GM12891 (cell line): ENCODE measurements around the gene DGKZ.

Experiments used
- DNase-seq: peaks from one replicate; pipeline ENCODE4 v3.0.0; 2011; ENCODE audit warnings: low spot score; ENCODE audit not compliant: insufficient read length
- FAIRE-seq: peaks from 2 replicates; lab custom pipeline; 2011; peaks lifted over from hg19 to GRCh38; lab: Jason Lieb, UNC
- PAX5 ChIP-seq: IDR thresholded peaks from 2 replicates; pipeline ENCODE4 v1.6.1; 2011; ENCODE audit warnings: low read length, moderate library complexity, mild to moderate bottlenecking; ENCODE audit not compliant: insufficient read depth, severe bottlenecking
- POLR2A ChIP-seq: IDR thresholded peaks from 2 replicates; pipeline ENCODE4 v1.6.1; 2011; ENCODE audit warnings: low read depth, low read length, control low read depth
- POLR2AphosphoS5 ChIP-seq: IDR thresholded peaks from 2 replicates; pipeline ENCODE4 v1.6.1; 2011; ENCODE audit warnings: low read depth, low read length, control low read depth
- POU2F2 ChIP-seq: IDR thresholded peaks from 2 replicates; pipeline ENCODE4 v1.6.1; 2011; ENCODE audit warnings: low read depth, mild to moderate bottlenecking, control low read depth, low read length, moderate library complexity
- SPI1 ChIP-seq: IDR thresholded peaks from 2 replicates; pipeline ENCODE4 v1.6.1; 2011; ENCODE audit warnings: low read depth, low read length, control low read depth
- TAF1 ChIP-seq: IDR thresholded peaks from 2 replicates; pipeline ENCODE4 v1.6.1; 2011; ENCODE audit warnings: low read depth, low read length, control low read depth

Gene DGKZ

DNA sequence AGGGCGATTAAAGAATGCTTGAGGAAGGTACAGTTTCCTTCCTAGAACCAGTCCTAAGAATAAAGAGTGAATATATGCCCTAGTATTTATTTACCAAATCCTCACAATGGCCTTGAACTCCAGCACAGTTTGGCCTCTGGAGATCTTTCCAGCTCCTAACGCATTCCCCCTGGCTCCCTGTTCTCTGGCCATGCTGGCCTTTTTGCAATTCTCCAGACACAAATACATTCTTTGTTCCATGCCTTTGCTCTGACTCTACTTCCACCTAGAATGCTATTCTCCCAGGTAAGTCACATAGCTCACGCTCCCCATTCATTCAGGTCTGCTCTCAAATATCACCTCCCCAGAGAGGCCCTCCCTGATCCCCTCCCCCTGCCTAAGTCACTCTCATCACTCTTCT is 3.7 kb upstream of the DGKZ start:
- FAIRE-seq (no peak), DNase-seq (no peak)
- TF ChIP-seq SPI1: no peak
- no peak for TF ChIP-seq POLR2A
- TF ChIP-seq POU2F2: no peak
- TF ChIP-seq PAX5: no peak
- no peak for TF ChIP-seq TAF1
- TF ChIP-seq POLR2AphosphoS5: no peak

GRCh38 chr11:46345131-46345597 is 2.1 kb upstream of the DGKZ start:
- FAIRE-seq (peak; percentile 33), DNase-seq (peak; percentile 42)
- no peak for TF ChIP-seq POLR2AphosphoS5
- TF ChIP-seq SPI1: peak; percentile 74

GRCh38 chr11:46345881-46346484 is 1.3 kb upstream of the DGKZ start:
- DNase-seq (no peak), FAIRE-seq (no peak)

DNA sequence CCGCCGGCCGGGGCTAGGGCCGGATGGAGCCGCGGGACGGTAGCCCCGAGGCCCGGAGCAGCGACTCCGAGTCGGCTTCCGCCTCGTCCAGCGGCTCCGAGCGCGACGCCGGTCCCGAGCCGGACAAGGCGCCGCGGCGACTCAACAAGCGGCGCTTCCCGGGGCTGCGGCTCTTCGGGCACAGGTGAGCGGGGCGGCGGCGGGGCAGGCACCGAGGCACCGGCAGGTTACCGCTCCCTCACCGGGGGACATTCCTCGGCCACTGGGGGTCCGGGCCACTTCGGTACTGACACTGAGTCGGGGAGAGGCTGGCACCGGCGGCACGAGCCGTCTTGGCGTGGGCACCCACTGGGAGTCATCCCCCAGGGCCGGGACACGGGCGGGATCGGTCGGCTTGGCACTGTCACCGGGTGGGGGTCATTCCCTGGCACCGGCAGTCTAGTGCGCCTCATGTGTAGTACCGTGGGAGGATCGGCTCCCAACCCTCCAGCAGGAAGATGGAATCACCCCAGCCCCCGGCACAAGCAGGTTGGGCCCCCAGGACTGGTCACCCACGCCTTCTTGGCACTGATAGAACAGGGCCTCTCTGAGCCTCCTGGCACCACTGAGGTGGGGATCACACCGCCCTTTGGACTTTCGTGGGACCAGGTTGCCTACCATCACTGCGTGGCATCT is 511 bp downstream of the DGKZ start:
- TF ChIP-seq POLR2AphosphoS5: no peak
- TF ChIP-seq SPI1: no peak
- TF ChIP-seq POLR2A: no peak
- TF ChIP-seq PAX5: no peak
- TF ChIP-seq POU2F2: no peak
- TF ChIP-seq TAF1: no peak

More at GRCh38 chr11:46345881-46346484, 1.3 kb upstream of the DGKZ start:
- TF ChIP-seq TAF1: no peak
- no peak for TF ChIP-seq POLR2AphosphoS5

GRCh38 chr11:46348566-46349401 is 1.5 kb downstream of the DGKZ start:
- peak; percentile 26 for FAIRE-seq
- TF ChIP-seq POLR2A (no peak), POU2F2 (no peak), PAX5 (no peak), SPI1 (no peak), POLR2AphosphoS5 (no peak), TAF1 (no peak)
- DNase-seq: no peak

More for the DNA sequence above, 511 bp downstream of the DGKZ start:
- FAIRE-seq (peak; percentile 51), DNase-seq (no peak)

GRCh38 chr11:46350695-46351094 is 3.4 kb downstream of the DGKZ start:
- TF ChIP-seq PAX5: no peak
- no peak for TF ChIP-seq SPI1
- no peak for TF ChIP-seq POLR2A
- no peak for TF ChIP-seq POLR2AphosphoS5
- TF ChIP-seq POU2F2: no peak
- no peak for TF ChIP-seq TAF1
- FAIRE-seq: no peak
- DNase-seq: no peak

DNA sequence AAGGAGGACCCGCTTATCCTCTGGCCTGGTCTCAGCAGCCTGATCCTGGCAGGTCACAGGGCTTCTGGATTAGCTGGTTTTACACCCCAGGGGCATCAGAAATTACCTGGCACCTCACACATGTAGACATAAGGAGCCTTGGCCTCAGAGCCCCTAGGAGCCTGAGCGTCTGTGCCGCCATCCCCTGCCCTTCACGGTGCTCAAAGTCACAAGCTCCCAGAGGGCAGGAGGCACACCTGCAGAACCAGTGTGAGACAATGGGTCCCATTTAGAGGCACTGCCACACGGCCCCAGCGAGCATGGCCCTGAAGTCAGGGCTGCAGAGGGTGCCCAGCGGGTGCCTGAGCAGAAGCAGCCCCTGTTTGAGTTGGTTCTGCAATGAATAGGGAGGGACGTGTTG is 3.9 kb downstream of the DGKZ start:
- TF ChIP-seq TAF1 (no peak), POLR2A (no peak), POU2F2 (no peak), PAX5 (no peak), POLR2AphosphoS5 (no peak), SPI1 (no peak)
- FAIRE-seq (no peak), DNase-seq (no peak)

GRCh38 chr11:46351606-46352005 is 4.3 kb downstream of the DGKZ start:
- DNase-seq (no peak), FAIRE-seq (no peak)
- TF ChIP-seq TAF1: no peak
- no peak for TF ChIP-seq POLR2A
- no peak for TF ChIP-seq PAX5
- TF ChIP-seq POU2F2: no peak
- no peak for TF ChIP-seq POLR2AphosphoS5
- TF ChIP-seq SPI1: no peak

DNA sequence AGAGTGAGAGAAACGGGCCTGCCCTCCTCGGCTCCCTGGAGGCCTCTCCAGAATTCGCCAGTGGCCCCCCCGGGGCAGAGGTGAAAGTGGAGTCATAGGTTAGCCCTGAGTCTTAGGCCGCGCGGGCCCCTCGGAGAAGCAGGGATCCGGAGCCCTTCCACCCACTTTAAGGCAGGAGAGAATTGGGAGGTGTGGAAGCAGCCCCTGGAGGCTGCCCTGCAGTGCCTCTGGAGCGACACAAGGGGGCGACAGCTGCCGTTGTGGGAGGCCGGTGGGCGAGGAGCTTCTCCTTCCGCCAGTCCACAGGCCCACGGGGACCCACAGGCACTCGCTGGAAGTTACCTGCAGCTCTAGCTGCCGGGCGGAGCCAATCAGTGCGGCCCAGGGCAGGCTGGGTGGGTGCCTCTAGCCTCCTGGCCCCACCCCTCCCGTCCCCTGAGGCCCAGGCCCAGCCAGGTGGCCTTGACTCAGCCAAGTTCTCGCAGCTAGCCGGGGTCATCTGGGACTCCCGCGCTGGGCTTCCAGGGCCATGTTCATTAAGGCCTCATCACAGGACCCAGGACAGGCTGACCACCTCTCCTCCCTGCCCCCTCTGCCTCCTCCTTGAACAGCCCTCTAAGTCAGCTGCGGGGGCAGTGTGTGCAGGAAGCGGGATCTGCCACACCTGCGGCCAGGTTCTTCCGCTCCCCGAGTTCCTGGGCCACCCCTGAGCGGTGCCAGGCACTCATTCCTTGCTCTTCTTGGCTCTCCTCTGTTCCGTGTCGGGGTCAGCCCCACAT is 5.0 kb downstream of the DGKZ start:
- FAIRE-seq (no peak), DNase-seq (peak; percentile 70)
- TF ChIP-seq POLR2AphosphoS5: no peak
- no peak for TF ChIP-seq SPI1
- no peak for TF ChIP-seq TAF1
